Renal cortex interstitium (tissue), 11 donors: ENCODE data around the gene CENPT. TPM values are rescaled to one million over a fixed set of nuclear protein-coding genes. Genes with fewer than 3 reads are reported as not detected.
A peak's percentile ranks its signal among the peaks of the same experiment; 100 is the strongest.
"Not testable (repeated sequence)": the region's sequence is repeated elsewhere in the genome, so short reads cannot be mapped to it uniquely, and the experiment has no call there.

ENCODE experiments used
- DNase-seq, 11 donors: peaks; one replicate each; pipeline ENCODE4 v3.0.0-alpha.2; 2013; ENCODE audit warnings: low read depth in 9 of 11, low spot score in 4 of 11; ENCODE audit errors: extremely low read depth in 1 of 11
- polyA plus RNA-seq, 3 donors: library from polyadenylated mRNA; unstranded; fragments of 120-200 nt; gene quantifications; one replicate each; pipeline ENCODE4 v1.2.1, GENCODE V29; 2013; ENCODE audit not compliant: insufficient read length in 3 of 3

Gene CENPT
- polyA plus RNA-seq, 3 donors: 43.0 to 59.6 (median 53.3) TPM

DNA sequence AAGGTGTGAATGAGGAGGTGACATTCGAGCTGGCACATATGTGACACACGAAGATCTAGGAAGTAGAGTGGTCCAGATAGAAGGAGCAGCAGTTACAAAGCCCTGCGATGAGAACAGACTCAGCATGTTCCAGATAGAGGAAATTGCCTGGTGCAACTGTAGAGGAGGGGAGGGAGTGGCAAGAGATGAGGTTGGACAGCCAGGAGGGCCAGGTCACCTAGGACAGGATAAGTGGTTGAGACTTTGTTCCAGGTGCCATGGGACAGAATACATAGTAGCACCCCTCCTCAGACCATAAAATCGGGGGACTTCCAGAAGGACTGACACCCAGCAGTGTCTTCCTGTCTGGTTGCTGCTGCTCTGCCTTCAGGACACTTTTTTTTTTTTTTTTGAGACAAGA, 11.0 kb upstream of the CENPT start:
- DNase-seq: no peak

DNA sequence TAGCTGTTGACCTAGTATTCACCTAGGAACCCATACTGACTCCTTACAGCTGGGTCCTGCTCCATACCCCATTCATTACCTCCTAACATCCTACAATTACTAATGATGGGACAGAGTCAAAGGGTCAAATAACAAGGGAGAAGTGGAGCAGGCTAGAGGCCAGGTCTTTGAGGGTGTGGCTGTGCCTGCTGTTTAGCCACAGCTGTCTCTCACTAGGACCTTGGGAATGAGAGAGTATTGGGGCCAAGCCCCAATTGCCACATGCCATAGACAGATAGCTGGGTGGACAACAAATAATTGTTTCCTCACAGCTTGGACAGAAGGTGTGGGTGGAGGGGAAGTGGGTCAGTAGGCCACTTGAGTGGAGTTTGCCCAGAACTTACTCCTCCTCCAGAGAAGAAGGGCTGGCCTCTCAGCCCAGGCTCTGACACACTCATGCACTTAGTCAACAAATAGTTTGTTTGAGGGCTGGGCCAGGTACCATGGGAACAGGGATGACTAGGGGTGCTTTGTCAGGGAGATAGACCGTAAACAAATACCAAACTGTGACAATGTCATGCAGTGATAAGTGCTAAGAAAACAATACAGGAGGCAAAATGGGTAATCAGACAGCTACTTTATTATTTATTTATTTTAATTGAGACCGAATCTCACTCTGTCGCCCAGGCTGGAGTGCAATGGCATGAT, 10.2 kb upstream of the CENPT start:
- peak in 1 of 11 donors; percentile 49 for DNase-seq

GRCh38 chr16:67856927-67857546, 9.5 kb upstream of the CENPT start:
- DNase-seq: no peak

- no peak for DNase-seq
These were observed 8.3 kb upstream of the CENPT start for GRCh38 chr16:67855789-67856188.

- no peak for DNase-seq
These were observed 6.2 kb upstream of the CENPT start for GRCh38 chr16:67853670-67854069.

GRCh38 chr16:67848118-67848517, 625 bp upstream of the CENPT start:
- no peak for DNase-seq

- peak; percentile 88 to 97 (median 94) for DNase-seq
These were observed 1.0 kb downstream of the CENPT start, which contains the start of gene NUTF2 for GRCh38 chr16:67846320-67847063. NUTF2 (plus strand) TSS chr16:67846933; CDS start chr16:67865131, 18,198 bp downstream.

DNA sequence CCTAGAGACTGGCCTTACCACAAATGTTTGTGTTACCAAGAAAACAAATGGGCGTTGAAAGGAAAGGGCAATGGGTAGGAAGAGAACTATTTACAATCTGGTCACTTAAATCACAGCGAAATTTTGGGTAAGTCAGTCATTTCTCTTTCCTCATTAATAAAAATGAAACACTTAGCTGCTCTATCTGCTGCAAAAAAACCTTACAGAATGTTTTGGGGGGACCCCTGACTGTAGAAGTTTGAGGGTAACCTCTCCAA, 1.5 kb downstream of the CENPT start:
- no peak for DNase-seq

GRCh38 chr16:67845291-67846062, 2.0 kb downstream of the CENPT start:
- DNase-seq: no peak

GRCh38 chr16:67844497-67844896, 3.0 kb downstream of the CENPT start:
- DNase-seq: no peak

DNA sequence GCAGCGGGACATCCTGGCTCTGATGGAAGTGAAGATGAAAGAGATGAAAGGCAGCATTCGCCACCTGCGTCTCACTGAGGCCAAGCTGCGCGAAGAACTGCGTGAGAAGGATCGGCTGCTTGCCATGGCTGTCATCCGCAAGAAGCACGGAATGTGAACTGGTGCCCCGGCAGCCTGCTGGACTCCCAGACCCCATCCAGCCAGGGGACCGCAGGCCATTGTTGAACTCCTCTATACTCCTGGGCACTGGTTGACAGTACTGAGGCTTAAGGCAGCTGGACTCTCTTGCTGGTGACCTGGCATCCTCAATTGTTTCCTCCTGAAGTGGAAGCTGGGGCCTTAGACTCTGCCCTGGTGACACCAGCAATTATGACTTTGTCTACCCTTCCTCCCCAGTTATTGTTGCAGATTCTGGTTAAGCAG, 4.1 kb downstream of the CENPT start:
- DNase-seq: no peak

DNA sequence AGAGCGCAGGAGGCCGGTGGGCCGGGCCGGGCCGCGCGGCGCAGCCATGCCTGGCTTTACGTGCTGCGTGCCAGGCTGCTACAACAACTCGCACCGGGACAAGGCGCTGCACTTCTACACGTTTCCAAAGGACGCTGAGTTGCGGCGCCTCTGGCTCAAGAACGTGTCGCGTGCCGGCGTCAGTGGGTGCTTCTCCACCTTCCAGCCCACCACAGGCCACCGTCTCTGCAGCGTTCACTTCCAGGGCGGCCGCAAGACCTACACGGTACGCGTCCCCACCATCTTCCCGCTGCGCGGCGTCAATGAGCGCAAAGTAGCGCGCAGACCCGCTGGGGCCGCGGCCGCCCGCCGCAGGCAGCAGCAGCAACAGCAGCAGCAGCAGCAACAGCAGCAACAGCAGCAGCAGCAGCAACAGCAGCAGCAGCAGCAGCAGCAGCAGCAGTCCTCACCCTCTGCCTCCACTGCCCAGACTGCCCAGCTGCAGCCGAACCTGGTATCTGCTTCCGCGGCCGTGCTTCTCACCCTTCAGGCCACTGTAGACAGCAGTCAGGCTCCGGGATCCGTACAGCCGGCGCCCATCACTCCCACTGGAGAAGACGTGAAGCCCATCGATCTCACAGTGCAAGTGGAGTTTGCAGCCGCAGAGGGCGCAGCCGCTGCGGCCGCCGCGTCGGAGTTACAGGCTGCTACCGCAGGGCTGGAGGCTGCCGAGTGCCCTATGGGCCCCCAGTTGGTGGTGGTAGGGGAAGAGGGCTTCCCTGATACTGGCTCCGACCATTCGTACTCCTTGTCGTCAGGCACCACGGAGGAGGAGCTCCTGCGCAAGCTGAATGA, 4.8 kb downstream of the CENPT start:
- no peak for DNase-seq

DNA sequence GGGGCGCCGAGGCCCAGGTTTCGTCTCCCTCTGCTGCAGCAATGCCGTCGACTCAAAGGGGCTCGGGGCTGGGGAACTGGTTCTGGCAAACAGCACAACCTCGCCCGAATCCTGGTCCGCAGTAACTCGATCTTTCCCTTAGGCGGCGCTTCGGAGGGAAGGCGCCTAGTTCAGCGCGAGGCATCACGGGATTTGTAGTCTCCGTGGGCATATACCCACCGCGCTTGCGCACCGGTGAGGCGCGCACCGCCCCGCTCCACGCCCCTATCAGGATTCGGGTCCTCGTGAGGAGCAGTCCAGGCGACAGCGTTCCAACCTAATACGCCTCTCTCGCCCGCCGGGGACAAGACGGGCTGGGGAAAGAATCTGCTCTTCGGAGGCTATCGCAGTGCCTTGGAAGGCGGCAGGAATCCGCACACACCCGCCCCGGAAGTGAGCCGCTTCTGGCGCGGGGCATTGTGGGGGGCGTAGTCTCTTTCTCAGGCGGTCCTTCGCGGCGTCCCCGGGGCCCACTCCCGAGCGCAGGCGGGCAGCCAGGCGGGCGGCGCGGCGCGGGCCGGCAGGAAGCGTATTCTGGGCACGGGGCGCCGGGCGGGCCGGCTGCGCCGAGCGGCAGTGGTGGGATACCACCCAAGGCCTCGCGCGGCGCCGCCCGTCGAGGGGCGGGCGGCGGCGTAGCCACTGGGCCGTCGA, 5.5 kb downstream of the CENPT start, which contains the start of gene THAP11:
TSS of gene THAP11 (plus strand) at position 505 of the 693 bp plus-strand sequence. CDS start 235 bp downstream, outside the sequence.
- peak; percentile 86 to 97 (median 95) for DNase-seq

- DNase-seq: no peak
These were observed 6.2 kb downstream of the CENPT start for GRCh38 chr16:67841198-67841815.

DNA sequence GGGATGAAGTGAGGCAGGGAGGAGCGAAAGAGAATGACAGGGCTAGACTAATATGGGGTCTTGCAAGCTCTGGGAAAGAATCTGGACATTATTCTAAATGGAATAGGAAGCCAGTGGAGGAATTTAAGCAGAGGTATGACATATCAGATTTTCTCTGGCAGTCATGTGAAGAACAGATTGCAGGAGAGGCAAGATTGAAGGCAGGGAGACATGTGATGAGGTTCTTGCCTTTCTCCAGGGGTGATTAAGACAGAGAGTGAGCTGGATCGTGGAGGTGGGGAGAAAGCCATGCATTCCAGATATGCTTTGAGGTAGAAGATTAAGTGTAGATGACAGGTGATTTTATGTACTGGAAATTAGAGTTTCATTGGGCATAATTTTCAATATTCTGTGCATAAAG, 9.7 kb downstream of the CENPT start:
- no peak for DNase-seq

DNA sequence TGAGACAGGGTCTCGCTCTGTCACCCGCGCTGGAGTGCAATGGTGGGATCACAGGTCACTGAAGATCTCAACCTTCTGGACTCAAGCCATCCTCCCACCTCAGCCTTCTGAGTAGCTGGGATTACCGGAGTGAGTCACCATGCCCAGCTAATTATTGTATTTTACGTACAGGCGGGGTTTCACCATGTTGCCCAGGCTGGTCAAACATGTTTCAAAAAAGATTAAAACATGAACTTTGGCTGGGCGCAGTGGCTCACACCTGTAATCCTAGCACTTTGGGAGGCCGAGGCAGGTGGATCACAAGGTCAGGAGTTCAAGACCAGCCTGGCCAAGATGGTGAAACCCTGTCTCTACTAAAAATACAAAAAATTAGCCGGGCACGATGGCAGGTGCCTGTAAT, 10.3 kb downstream of the CENPT start:
- not testable (repeated sequence) for DNase-seq

DNA sequence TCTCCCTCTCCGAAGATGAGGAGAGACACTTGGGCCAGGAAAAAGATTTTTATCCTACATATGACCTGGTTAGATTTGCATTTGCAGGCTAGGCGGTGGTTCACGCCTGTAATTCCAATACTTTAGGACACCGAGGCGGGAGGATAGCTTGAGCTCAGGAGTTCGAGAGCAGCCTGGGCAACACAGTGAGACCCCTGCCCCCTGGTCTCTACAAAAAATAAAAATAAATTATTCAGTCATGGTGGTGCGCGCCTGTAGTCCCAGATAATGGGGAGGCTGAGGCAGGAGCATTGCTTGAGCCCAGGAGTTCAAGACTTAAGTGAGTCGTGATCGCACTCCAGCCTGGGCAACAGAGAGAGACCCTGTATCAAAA, 13.3 kb downstream of the CENPT start:
- DNase-seq: no peak
